GM12892 (cell line): ENCODE measurements around the gene CAPZB.
A peak's percentile ranks its signal among the peaks of the same experiment; 100 is the strongest.

Experiments
- DNase-seq: peaks from one replicate; pipeline ENCODE4 v3.0.0; 2011; ENCODE audit not compliant: insufficient read length
- FAIRE-seq: peaks from 2 replicates; lab custom pipeline; 2011; peaks lifted over from hg19 to GRCh38; lab: Jason Lieb, UNC
- POLR2A ChIP-seq: IDR thresholded peaks from 2 replicates; pipeline ENCODE4 v1.6.1; 2011; ENCODE audit warnings: low read depth, low read length, control low read depth
- POLR2AphosphoS5 ChIP-seq: IDR thresholded peaks from 2 replicates; pipeline ENCODE4 v1.6.1; 2011; ENCODE audit warnings: low read depth, low read length, control low read depth
- TAF1 ChIP-seq: IDR thresholded peaks from 2 replicates; pipeline ENCODE4 v1.6.1; 2011; ENCODE audit warnings: low read depth, mild to moderate bottlenecking, control low read depth, low read length, borderline replicate concordance

CAPZB gene

GRCh38 chr1:19489996-19490395 is 4.7 kb upstream of the CAPZB start:
- TF ChIP-seq POLR2A (no peak), POLR2AphosphoS5 (no peak), TAF1 (no peak)
- FAIRE-seq (no peak), DNase-seq (no peak)

DNA sequence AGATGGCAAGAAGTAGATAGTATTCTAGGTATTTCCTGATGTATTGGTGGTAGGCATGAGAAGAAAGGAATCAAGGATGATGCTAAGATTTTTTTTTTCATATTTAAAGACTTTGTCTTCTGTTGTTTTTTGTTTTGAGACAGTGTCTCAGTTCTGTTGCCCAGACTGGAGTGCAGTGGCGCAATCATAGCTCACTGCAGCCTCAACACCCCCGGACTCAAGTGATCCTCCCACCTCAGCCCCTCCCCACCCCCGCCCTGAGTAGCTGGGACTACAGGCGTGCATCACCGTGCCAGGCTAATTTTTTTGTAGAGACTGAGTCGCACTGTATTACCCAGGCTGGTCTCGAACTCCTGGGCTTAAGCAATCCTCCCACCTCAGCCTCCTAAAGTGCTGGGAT is 2.8 kb upstream of the CAPZB start:
- no peak for TF ChIP-seq TAF1
- TF ChIP-seq POLR2A: no peak
- no peak for TF ChIP-seq POLR2AphosphoS5
- FAIRE-seq: no peak
- no peak for DNase-seq

GRCh38 chr1:19484798-19485361 is 459 bp downstream of the CAPZB start:
- no peak for FAIRE-seq
- TF ChIP-seq POLR2AphosphoS5: peak; percentile 13; the same call in 1 of the 2 replicates
- TF ChIP-seq POLR2A: no peak
- TF ChIP-seq TAF1: no peak
- DNase-seq: no peak

- TF ChIP-seq POLR2A: no peak
- no peak for TF ChIP-seq TAF1
- no peak for TF ChIP-seq POLR2AphosphoS5
- DNase-seq: no peak
- no peak for FAIRE-seq
Observed at GRCh38 chr1:19484338-19484797, 971 bp downstream of the CAPZB start.

DNA sequence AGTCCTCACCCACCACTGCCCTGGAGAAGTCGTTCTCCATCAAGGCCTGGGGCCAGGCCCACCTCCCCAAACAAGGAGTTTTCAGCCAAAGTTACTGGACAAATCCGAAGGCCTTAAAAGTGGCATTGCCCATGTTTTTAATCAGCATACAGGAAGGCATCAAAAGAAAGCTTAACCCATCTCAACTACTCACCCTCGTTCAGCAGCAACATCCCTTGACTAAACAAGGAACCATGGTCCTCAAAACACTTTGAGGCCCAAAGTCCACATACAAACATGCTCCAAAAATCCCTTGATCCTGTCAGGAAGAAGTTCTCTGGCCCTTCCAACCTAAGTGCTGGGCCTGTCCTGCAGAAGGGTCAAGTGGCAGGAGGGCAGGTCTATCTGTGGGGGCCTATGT is 1.6 kb downstream of the CAPZB start:
- DNase-seq: no peak
- peak; percentile 33 for FAIRE-seq
- no peak for TF ChIP-seq POLR2A
- no peak for TF ChIP-seq TAF1
- no peak for TF ChIP-seq POLR2AphosphoS5

DNA sequence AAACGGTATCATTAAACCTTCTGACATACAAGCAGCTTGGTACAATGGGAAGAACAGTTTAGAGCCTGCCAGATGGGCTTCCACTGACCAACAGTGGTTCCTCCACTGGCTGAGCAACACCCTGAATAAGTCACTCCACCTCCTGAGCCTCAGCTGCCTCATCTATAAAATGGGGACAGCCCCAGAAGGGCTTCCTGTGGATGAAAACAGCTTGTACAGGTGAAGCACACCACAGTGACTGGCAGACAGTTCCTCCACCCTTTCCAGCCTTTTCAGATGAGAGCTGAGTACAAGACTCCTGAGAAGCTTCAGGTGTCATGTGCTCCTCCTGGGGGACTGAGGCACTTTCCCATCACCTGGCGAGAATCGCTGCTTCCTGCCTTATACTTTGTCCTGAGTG is 2.1 kb downstream of the CAPZB start:
- no peak for TF ChIP-seq POLR2A
- no peak for TF ChIP-seq TAF1
- TF ChIP-seq POLR2AphosphoS5: no peak
- peak; percentile 85 for FAIRE-seq
- DNase-seq: no peak

GRCh38 chr1:19481826-19482398 is 3.4 kb downstream of the CAPZB start:
- TF ChIP-seq POLR2A: no peak
- TF ChIP-seq TAF1: no peak
- 0 out of 2 replicates have a peak, but pooled peaks have one; percentile 9 for TF ChIP-seq POLR2AphosphoS5
- no peak for FAIRE-seq
- no peak for DNase-seq

DNA sequence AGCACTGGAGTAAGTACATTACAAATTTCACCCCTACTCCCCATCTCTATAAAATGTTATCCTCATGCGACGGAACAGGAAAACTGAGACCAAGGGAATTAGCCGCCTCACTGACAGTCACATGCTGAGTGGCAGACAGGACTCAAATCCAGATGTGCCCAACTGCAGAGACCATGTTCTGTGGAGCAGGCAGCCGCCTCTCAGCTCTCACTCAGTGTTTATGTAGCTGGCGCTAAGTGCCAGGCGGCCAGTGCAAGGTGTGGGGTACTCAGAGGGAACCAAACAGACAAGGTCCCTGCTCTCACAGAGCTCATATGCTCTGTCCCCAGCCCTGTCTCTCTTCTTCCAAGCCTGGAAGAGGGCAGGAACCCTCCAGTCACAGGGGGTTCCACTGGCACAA is 5.1 kb downstream of the CAPZB start:
- no peak for TF ChIP-seq TAF1
- no peak for TF ChIP-seq POLR2A
- no peak for TF ChIP-seq POLR2AphosphoS5
- no peak for DNase-seq
- no peak for FAIRE-seq

- DNase-seq: no peak
- TF ChIP-seq POLR2A (no peak), TAF1 (no peak), POLR2AphosphoS5 (no peak)
- FAIRE-seq: no peak
Observed at GRCh38 chr1:19479351-19480120, 5.8 kb downstream of the CAPZB start.

DNA sequence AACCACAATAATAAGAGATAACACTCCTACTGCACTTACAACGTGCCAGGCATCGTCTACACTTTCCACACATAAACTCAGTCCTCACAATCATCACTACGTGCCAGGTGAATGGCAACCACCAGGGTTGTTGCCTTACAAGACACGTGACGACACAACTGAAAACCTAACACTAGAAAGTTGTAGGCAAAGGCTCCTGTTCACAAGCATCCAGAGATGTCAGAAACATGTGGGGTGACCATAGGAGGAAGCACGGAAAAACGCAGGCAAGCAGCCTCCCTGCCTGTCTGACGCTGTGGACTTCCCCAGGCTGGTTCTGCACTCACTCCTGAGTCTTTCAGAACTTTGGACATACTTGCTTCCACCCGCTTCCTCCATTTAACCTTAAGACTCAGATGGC is 7.0 kb downstream of the CAPZB start:
- no peak for FAIRE-seq
- no peak for TF ChIP-seq TAF1
- TF ChIP-seq POLR2A: no peak
- no peak for TF ChIP-seq POLR2AphosphoS5
- no peak for DNase-seq
